GM13976 (cell line): ENCODE data around the gene C6orf58.

ENCODE experiments used
- DNase-seq: peaks from one replicate; pipeline ENCODE4 v3.0.0; 2012; ENCODE audit warnings: low spot score
- CTCF ChIP-seq: IDR thresholded peaks from 2 replicates; pipeline ENCODE4 v1.5.1; 2012; ENCODE audit warnings: borderline replicate concordance, mild to moderate bottlenecking; ENCODE audit not compliant: insufficient read depth; ENCODE audit errors: extremely low read depth, missing control alignments, control extremely low read depth
- in situ Hi-C: fragments of 300-500 bp; cut with MboI; formaldehyde crosslinking; loops from one replicate; pipeline ENCODE4 v1.12.0; 2022; ENCODE audit warnings: low sequenced_read_pairs, mixed read lengths, inconsistent platforms; ENCODE audit not compliant: unreplicated experiment

C6orf58 gene

GRCh38 chr6:127547904-127548649 is 28.9 kb upstream of the C6orf58 start:
- no peak for DNase-seq
- in situ Hi-C loops, result loop anchor here (25.0 kb wide), 1 partner anchor 236 kb away; no protein-coding TSS in a partner anchor
- TF ChIP-seq CTCF, result no peak

GRCh38 chr6:127550403-127550802 is 26.6 kb upstream of the C6orf58 start:
- in situ Hi-C loops, result no loop called here
- DNase-seq, result no peak
- no peak for TF ChIP-seq CTCF

- peak; percentile 18 for TF ChIP-seq CTCF
- in situ Hi-C loops, result no loop called here
- no peak for DNase-seq
Observed at GRCh38 chr6:127554435-127555006, 22.5 kb upstream of the C6orf58 start.

GRCh38 chr6:127561660-127562059 is 15.3 kb upstream of the C6orf58 start:
- TF ChIP-seq CTCF, result no peak
- in situ Hi-C loops, result no loop called here
- DNase-seq, result no peak

GRCh38 chr6:127564761-127565160 is 12.2 kb upstream of the C6orf58 start:
- in situ Hi-C loops, result no loop called here
- TF ChIP-seq CTCF, result no peak
- DNase-seq, result no peak

- no peak for TF ChIP-seq CTCF
- in situ Hi-C loops, result no loop called here
- DNase-seq, result no peak
Observed at GRCh38 chr6:127566119-127566518, 10.9 kb upstream of the C6orf58 start.

GRCh38 chr6:127566651-127567050 is 10.3 kb upstream of the C6orf58 start:
- DNase-seq, result no peak
- in situ Hi-C loops, result no loop called here
- no peak for TF ChIP-seq CTCF
